ENCODE data around the gene DENND4B.
A peak's percentile ranks its signal among the peaks of the same experiment; 100 is the strongest.

GRCh38 chr1:153967107-153967999 is 20.8 kb upstream of the DENND4B start, which contains the start of gene CREB3L4:
- TF ChIP-seq POLR2A (IDR thresholded peaks at IDR 0.05) = peak; percentile 91
- TF ChIP-seq CTCF (IDR thresholded peaks at IDR 0.05) = peak in 3 of 4 donors; percentile 51 to 58 (median 54)

All from right lobe of liver (tissue), 4 donors.